Measurements from ENCODE around the gene SAMD4A. TPM values are rescaled to one million over a fixed set of nuclear protein-coding genes. Genes with fewer than 3 reads are reported as not detected.

SAMD4A gene
- total RNA-seq, 1 experiment from 2014 or later: 2.9 TPM

GRCh38 chr14:54774824-54775223 lies 207.9 kb downstream of the SAMD4A start:
- in situ Hi-C loops (cut with HindIII; ENCODE audit: low pct_unique_long_range_greater_than_20kb, low sequenced_read_pairs): no loop called here
- no peak for DNase-seq (ENCODE audit: low read depth)

GRCh38 chr14:54775486-54776140 lies 208.7 kb downstream of the SAMD4A start:
- in situ Hi-C loops (cut with HindIII; ENCODE audit: low pct_unique_long_range_greater_than_20kb, low sequenced_read_pairs): no loop called here

GRCh38 chr14:54776361-54777001 lies 209.6 kb downstream of the SAMD4A start:
- no peak for DNase-seq (ENCODE audit: low read depth)
- in situ Hi-C loops (cut with HindIII; ENCODE audit: low pct_unique_long_range_greater_than_20kb, low sequenced_read_pairs): no loop called here

More at GRCh38 chr14:54775486-54776140, 208.7 kb downstream of the SAMD4A start:
- no peak for DNase-seq (ENCODE audit: low read depth)

- no peak for DNase-seq (ENCODE audit: low read depth)
- in situ Hi-C loops (cut with HindIII; ENCODE audit: low pct_unique_long_range_greater_than_20kb, low sequenced_read_pairs): no loop called here
Measured at GRCh38 chr14:54777395-54777794, 210.5 kb downstream of the SAMD4A start.

GRCh38 chr14:54778618-54779345 lies 211.9 kb downstream of the SAMD4A start:
- in situ Hi-C loops (cut with HindIII; ENCODE audit: low pct_unique_long_range_greater_than_20kb, low sequenced_read_pairs): no loop called here
- no peak for DNase-seq (ENCODE audit: low read depth)

DNA sequence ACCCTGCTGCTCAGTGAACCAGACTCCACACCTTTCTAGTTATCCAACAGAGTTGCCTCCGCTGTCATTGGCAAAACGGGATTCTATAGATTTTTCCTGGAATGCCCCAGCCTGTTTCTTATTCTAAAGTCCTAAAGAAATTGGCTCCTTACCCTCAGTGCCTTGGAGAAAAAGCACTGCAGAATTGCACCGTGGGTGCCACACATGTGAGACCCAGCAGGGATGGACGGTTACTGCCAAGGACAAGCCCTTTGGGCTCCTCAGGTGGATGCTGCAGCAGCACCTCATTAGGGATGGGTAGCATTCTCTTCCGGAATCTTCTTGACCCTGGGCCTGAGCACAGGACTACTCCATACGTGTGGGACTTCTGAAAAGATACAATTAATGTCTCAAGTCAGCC lies 214.2 kb downstream of the SAMD4A start:
- in situ Hi-C loops (cut with HindIII; ENCODE audit: low pct_unique_long_range_greater_than_20kb, low sequenced_read_pairs): no loop called here
- no peak for DNase-seq (ENCODE audit: low read depth)

- no peak for DNase-seq (ENCODE audit: low read depth)
- in situ Hi-C loops (cut with HindIII; ENCODE audit: low pct_unique_long_range_greater_than_20kb, low sequenced_read_pairs): no loop called here
Measured at GRCh38 chr14:54781961-54782750, 215.2 kb downstream of the SAMD4A start.

- no peak for DNase-seq (ENCODE audit: low read depth)
- in situ Hi-C loops (cut with HindIII; ENCODE audit: low pct_unique_long_range_greater_than_20kb, low sequenced_read_pairs): no loop called here
Measured at GRCh38 chr14:54782751-54783659, 216.1 kb downstream of the SAMD4A start.

DNA sequence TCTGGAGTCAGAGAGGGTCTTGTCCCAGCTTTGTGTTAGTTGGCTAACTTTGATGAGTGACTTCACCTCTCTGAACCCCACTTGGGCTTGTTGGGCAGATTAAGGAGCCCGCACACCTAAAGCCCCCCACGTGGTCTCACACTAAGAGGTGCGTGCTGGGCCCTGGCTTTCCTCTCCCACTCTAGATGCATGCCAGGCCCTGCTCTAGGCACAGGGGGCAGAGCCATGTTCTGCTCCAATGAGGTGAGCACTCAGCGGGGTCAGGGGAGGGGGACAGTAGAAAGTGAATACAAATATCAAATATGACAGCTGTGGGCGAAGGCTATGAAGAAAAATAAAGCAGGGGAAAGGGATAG lies 216.7 kb downstream of the SAMD4A start:
- in situ Hi-C loops (cut with HindIII; ENCODE audit: low pct_unique_long_range_greater_than_20kb, low sequenced_read_pairs): no loop called here
- DNase-seq (ENCODE audit: low read depth): no peak

GRCh38 chr14:54784060-54784459 lies 217.1 kb downstream of the SAMD4A start:
- no peak for DNase-seq (ENCODE audit: low read depth)
- in situ Hi-C loops (cut with HindIII; ENCODE audit: low pct_unique_long_range_greater_than_20kb, low sequenced_read_pairs): no loop called here

DNA sequence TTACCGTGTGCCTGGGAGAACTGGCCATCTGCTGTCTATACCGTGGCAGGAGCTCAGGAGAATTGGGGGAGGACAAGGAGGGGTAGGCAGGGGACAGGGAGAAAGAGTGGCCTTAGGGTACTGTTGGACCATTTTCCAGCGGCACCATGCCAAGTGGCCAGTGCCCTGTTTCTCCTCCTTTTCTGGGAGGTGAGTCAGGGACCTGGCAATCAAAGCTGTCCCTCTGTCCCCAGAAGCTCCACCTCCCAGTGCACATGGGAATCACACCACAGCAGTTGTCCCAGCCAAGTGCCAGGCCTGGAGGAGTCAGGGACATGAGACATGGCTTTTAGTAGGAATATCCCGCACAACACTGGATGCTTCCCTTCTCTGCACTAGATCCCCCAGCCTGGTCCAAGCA lies 217.7 kb downstream of the SAMD4A start:
- in situ Hi-C loops (cut with HindIII; ENCODE audit: low pct_unique_long_range_greater_than_20kb, low sequenced_read_pairs): no loop called here
- no peak for DNase-seq (ENCODE audit: low read depth)

- DNase-seq (ENCODE audit: low read depth): no peak
- in situ Hi-C loops (cut with HindIII; ENCODE audit: low pct_unique_long_range_greater_than_20kb, low sequenced_read_pairs): no loop called here
Measured at GRCh38 chr14:54785136-54785777, 218.3 kb downstream of the SAMD4A start.

GRCh38 chr14:54785778-54786770 lies 219.1 kb downstream of the SAMD4A start:
- in situ Hi-C loops (cut with HindIII; ENCODE audit: low pct_unique_long_range_greater_than_20kb, low sequenced_read_pairs): no loop called here
- DNase-seq (ENCODE audit: low read depth): no peak

DNA sequence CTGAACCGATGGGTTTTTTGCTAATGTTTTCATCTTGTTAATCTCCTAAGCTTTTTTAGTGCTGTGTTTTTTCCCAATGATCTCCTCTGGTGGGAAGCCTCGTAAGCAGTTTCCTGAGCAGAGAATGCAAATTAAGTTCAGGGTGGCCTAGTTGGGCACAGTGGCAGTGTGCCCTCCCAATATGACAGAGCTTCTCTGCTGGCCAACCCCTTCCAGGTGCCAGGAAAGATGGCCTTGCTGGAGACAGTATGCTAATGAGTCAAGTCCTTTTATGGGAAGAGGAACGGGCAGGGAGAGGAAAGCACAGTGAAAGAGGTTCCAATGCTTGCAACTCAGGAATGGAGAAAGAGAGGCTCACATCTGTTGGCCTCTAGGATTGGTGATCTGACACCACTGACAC lies 219.9 kb downstream of the SAMD4A start:
- DNase-seq (ENCODE audit: low read depth): no peak
- in situ Hi-C loops (cut with HindIII; ENCODE audit: low pct_unique_long_range_greater_than_20kb, low sequenced_read_pairs): no loop called here

DNA sequence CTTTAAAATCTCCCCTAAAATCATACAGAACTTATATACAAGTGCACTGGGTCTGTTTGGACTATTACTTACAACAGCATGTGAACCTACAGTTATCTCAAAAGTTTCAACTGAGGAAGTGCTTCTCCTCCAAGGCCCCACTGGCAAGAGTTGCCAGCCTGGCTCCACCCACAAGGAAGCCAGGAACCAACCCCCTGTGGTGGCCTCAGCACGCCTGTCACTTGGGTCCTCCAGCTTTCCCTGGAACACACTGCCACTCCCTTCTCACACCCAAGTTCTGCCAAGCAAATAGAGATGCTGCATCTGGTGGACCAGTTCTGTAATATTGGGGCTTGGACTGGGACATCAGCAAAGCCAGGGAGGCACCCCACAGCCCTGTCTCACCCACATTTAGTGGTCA lies 220.3 kb downstream of the SAMD4A start:
- in situ Hi-C loops (cut with HindIII; ENCODE audit: low pct_unique_long_range_greater_than_20kb, low sequenced_read_pairs): no loop called here
- no peak for DNase-seq (ENCODE audit: low read depth)

GRCh38 chr14:54788701-54789100 lies 221.8 kb downstream of the SAMD4A start:
- in situ Hi-C loops (cut with HindIII; ENCODE audit: low pct_unique_long_range_greater_than_20kb, low sequenced_read_pairs): no loop called here

More at GRCh38 chr14:54788701-54789100, 221.8 kb downstream of the SAMD4A start:
- DNase-seq (ENCODE audit: low read depth): no peak
